H1 (cell line): Measurements from ENCODE around the gene TUBD1. TPM values are rescaled to one million over a fixed set of nuclear protein-coding genes. Genes with fewer than 3 reads are reported as not detected.

Source experiments
- CTCF ChIA-PET: fragments of 300-600 bp; sonication (Branson Sonifier 250); formaldehyde crosslinking; loops from one replicate; lab custom pipeline; 2021; ENCODE audit not compliant: partially characterized antibody; lab: Charles Lee
- POLR2A ChIA-PET: fragments of 300-600 bp; sonication (Branson Sonifier 250); formaldehyde crosslinking; loops from one replicate; lab custom pipeline; 2021; ENCODE audit warnings: inconsistent platforms; ENCODE audit not compliant: partially characterized antibody; lab: Charles Lee
- DNase-seq, 2 experiments: peaks; one replicate each; pipeline versions ENCODE4 v3.0.0 to v3.0.0-alpha.2; 2010 to 2022; ENCODE audit warnings: low spot score in 2 of 2, low read depth in 1 of 2, mixed read lengths in 1 of 2
- FAIRE-seq: peaks from 2 replicates; lab custom pipeline; 2011; peaks lifted over from hg19 to GRCh38; lab: Jason Lieb, UNC
- H2AFZ ChIP-seq: 2 replicates; pipeline ENCODE4 v1.8.1; 2012; ENCODE audit warnings: low read length, inconsistent platforms
- H2AK5ac ChIP-seq: 2 replicates; pipeline ENCODE4 v1.6.1; 2013; ENCODE audit warnings: low read depth, low read length
- H2BK120ac ChIP-seq: replicated peaks from 2 replicates; pipeline ENCODE3; 2013; ENCODE audit warnings: low read depth, low read length, inconsistent platforms
- H2BK12ac ChIP-seq: 2 replicates; pipeline ENCODE4 v1.6.1; 2013; ENCODE audit warnings: low read depth, low read length
- H2BK15ac ChIP-seq: 2 replicates; pipeline ENCODE4 v1.6.1; 2013; ENCODE audit warnings: low read length
- H2BK20ac ChIP-seq: 2 replicates; pipeline ENCODE4 v1.6.1; 2013; ENCODE audit warnings: low read length
- H2BK5ac ChIP-seq: 2 replicates; pipeline ENCODE4 v1.6.1; 2013; ENCODE audit warnings: low read depth, low read length
- H3K14ac ChIP-seq: 2 replicates; pipeline ENCODE4 v1.6.1; 2013; ENCODE audit warnings: inconsistent platforms; ENCODE audit not compliant: insufficient read length
- H3K18ac ChIP-seq: 2 replicates; pipeline ENCODE4 v1.6.1; 2013; ENCODE audit warnings: low read length; ENCODE audit errors: extremely low read depth
- H3K23ac ChIP-seq: 2 replicates; pipeline ENCODE4 v1.6.1; 2013; ENCODE audit warnings: inconsistent platforms; ENCODE audit not compliant: insufficient read length
- H3K23me2 ChIP-seq: 2 replicates; pipeline ENCODE4 v1.6.1; 2013; ENCODE audit warnings: low read depth, low read length
- H3K27ac ChIP-seq: 2 replicates; pipeline ENCODE4 v1.6.1; 2011; ENCODE audit warnings: low read depth, low read length, inconsistent platforms
- H3K27me3 ChIP-seq, 4 experiments: replicated peaks in 1 of 4; 1 replicate in 1 of 4; 2 replicates in 3 of 4; pipeline versions ENCODE4 v1.6.1 to v1.8.1; 2011 to 2013; ENCODE audit warnings: low read length in 3 of 4, mild to moderate bottlenecking in 3 of 4, inconsistent platforms in 2 of 4, mixed read lengths in 2 of 4, moderate library complexity in 1 of 4; ENCODE audit not compliant: control insufficient read depth in 3 of 4, insufficient read depth in 3 of 4; ENCODE audit errors: extremely low read depth in 1 of 4
- H3K36me3 ChIP-seq, 4 experiments: 2 replicates each; pipeline versions ENCODE4 v1.6.1 to v1.8.1; 2011 to 2013; ENCODE audit warnings: mild to moderate bottlenecking in 4 of 4, low read length in 3 of 4, moderate library complexity in 2 of 4, control low read depth in 1 of 4, inconsistent platforms in 1 of 4; ENCODE audit not compliant: insufficient read depth in 4 of 4, control insufficient read depth in 2 of 4
- H3K4ac ChIP-seq: replicated peaks from 2 replicates; pipeline ENCODE3; 2013; ENCODE audit warnings: low read length, low read depth, mixed read lengths, inconsistent platforms; ENCODE audit not compliant: insufficient read length
- H3K4me1 ChIP-seq, 4 experiments: replicated peaks in 1 of 4; 1 replicate in 1 of 4; 2 replicates in 3 of 4; pipeline versions ENCODE4 v1.6.1 to v1.8.1; 2011 to 2013; ENCODE audit warnings: low read length in 3 of 4, inconsistent platforms in 2 of 4, mixed read lengths in 1 of 4; ENCODE audit not compliant: insufficient read depth in 4 of 4, control insufficient read depth in 3 of 4
- H3K4me2 ChIP-seq, 2 experiments: 2 replicates each; pipeline versions ENCODE4 v1.6.1 to v1.8.1; 2011 to 2013; ENCODE audit warnings: low read depth in 2 of 2, low read length in 2 of 2, control low read depth in 1 of 2, inconsistent platforms in 1 of 2, mild to moderate bottlenecking in 1 of 2; ENCODE audit not compliant: insufficient read depth in 1 of 2
- H3K4me3 ChIP-seq, 4 experiments: fragments of 200-600, 300-600 bp in 1 of 4; sonication (generic), shearing (Covaris generic), sonication (Bioruptor Twin) in 1 of 4; 2 replicates each; pipeline versions ENCODE4 v1.5.1 to v1.8.1; 2011 to 2016; ENCODE audit warnings: low read length in 4 of 4, low read depth in 3 of 4, control low read depth in 2 of 4, inconsistent platforms in 2 of 4, mild to moderate bottlenecking in 2 of 4, mixed read lengths in 1 of 4, moderate library complexity in 1 of 4; ENCODE audit not compliant: insufficient read depth in 2 of 4; ENCODE audit errors: extremely low read depth in 1 of 4
- H3K56ac ChIP-seq: replicated peaks from 2 replicates; pipeline ENCODE3; 2013; ENCODE audit warnings: low read depth, mild to moderate bottlenecking, mixed read lengths, low read length, inconsistent platforms; ENCODE audit not compliant: insufficient read length
- H3K79me1 ChIP-seq: 2 replicates; pipeline ENCODE4 v1.6.1; 2013; ENCODE audit warnings: low read depth, low read length, control low read depth
- H3K79me2 ChIP-seq, 2 experiments: 2 replicates each; pipeline versions ENCODE4 v1.6.1 to v1.8.1; 2012 to 2013; ENCODE audit warnings: low read length in 2 of 2, mild to moderate bottlenecking in 2 of 2, inconsistent platforms in 1 of 2; ENCODE audit not compliant: insufficient read depth in 2 of 2, control insufficient read depth in 1 of 2
- H3K9ac ChIP-seq, 4 experiments: replicated peaks in 1 of 4; 1 replicate in 1 of 4; 2 replicates in 3 of 4; pipeline versions ENCODE4 v1.6.1 to v1.8.1; 2011 to 2013; ENCODE audit warnings: low read depth in 3 of 4, low read length in 3 of 4, control low read depth in 2 of 4, mild to moderate bottlenecking in 2 of 4, moderate library complexity in 2 of 4, inconsistent platforms in 1 of 4; ENCODE audit errors: extremely low read depth in 1 of 4
- H3K9me3 ChIP-seq, 2 experiments: 2 replicates each; pipeline versions ENCODE4 v1.6.1 to v1.8.1; 2012 to 2013; ENCODE audit warnings: mild to moderate bottlenecking in 2 of 2, moderate library complexity in 2 of 2, control low read depth in 1 of 2, inconsistent platforms in 1 of 2, low read depth in 1 of 2, low read length in 1 of 2, mixed read lengths in 1 of 2; ENCODE audit not compliant: insufficient read depth in 2 of 2
- H4K20me1 ChIP-seq, 2 experiments: replicated peaks in 1 of 2; 2 replicates each; pipeline versions ENCODE3 to v1.8.1; 2011 to 2013; ENCODE audit warnings: inconsistent platforms in 2 of 2, low read length in 2 of 2, mild to moderate bottlenecking in 1 of 2; ENCODE audit not compliant: insufficient read depth in 2 of 2, control insufficient read depth in 1 of 2
- H4K5ac ChIP-seq: 2 replicates; pipeline ENCODE4 v1.6.1; 2013; ENCODE audit warnings: low read length, low read depth, mixed read lengths, inconsistent platforms; ENCODE audit not compliant: insufficient read length
- H4K8ac ChIP-seq: 2 replicates; pipeline ENCODE4 v1.8.0; 2013; ENCODE audit warnings: mild to moderate bottlenecking, moderate library complexity, low read length, inconsistent platforms; ENCODE audit not compliant: insufficient read depth; ENCODE audit errors: extremely low read depth
- H4K91ac ChIP-seq: replicated peaks from 2 replicates; pipeline ENCODE3; 2013; ENCODE audit warnings: low read length, mixed read lengths, inconsistent platforms; ENCODE audit not compliant: insufficient read length
- ATF2 ChIP-seq: IDR thresholded peaks from 2 replicates; pipeline ENCODE4 v1.6.1; 2012; ENCODE audit warnings: low read length, inconsistent platforms
- E2F6 ChIP-seq: IDR thresholded peaks from 2 replicates; pipeline ENCODE4 v1.6.1; 2012; ENCODE audit warnings: inconsistent platforms
- JUN ChIP-seq: IDR thresholded peaks from 2 replicates; pipeline ENCODE4 v1.6.1; 2011; ENCODE audit warnings: low read depth, mild to moderate bottlenecking, improper control_type of control experiment, low read length
- NANOG ChIP-seq: IDR thresholded peaks from 2 replicates; pipeline ENCODE4 v1.6.1; 2011; ENCODE audit warnings: low read length, low read depth, mild to moderate bottlenecking, inconsistent platforms; ENCODE audit not compliant: insufficient read depth, poor library complexity, severe bottlenecking
- TCF12 ChIP-seq: IDR thresholded peaks from 2 replicates; pipeline ENCODE4 v1.6.1; 2011; ENCODE audit warnings: low read depth, mild to moderate bottlenecking, low read length
- WGBS, 2 experiments: shearing (Covaris generic) in 1 of 2; methylation state at CpG; one replicate each; pipeline versions ENCODE4 v1.1.6 to v1.1.7; 2013 to 2015; ENCODE audit warnings: low lambda C conversion rate in 2 of 2, mixed read lengths in 2 of 2, inconsistent platforms in 1 of 2, low coverage in 1 of 2, missing lambda C conversion rate in 1 of 2; ENCODE audit not compliant: insufficient replicate concordance in 2 of 2, insufficient coverage in 1 of 2, insufficient read length in 1 of 2; ENCODE audit errors: extremely low coverage in 1 of 2, missing lambda C conversion rate in 1 of 2; 5-methylcytosine and 5-hydroxymethylcytosine counted together
- polyA plus RNA-seq, 7 experiments: library from polyadenylated mRNA; depleted of rRNA in 3 of 7; stranded (reverse) in 5 of 7; unstranded in 2 of 7; fragments of >200 nt in 5 of 7; fragments of 200-250 nt in 2 of 7; gene quantifications; 1 replicate in 5 of 7; 2 replicates in 1 of 7; 4 replicates in 1 of 7; pipeline versions ENCODE4 v1.2.1 to v1.2.3, GENCODE V29; 2011 to 2013; ENCODE audit warnings: missing spikeins in 2 of 7, mixed read lengths in 2 of 7
- total RNA-seq: library from RNA; stranded (reverse); fragmentation: NEBNext Ultra II Directional; extraction: Animal tissue kit (Norgen Biotek cat#: 25700); gene quantifications from 2 replicates; pipeline ENCODE4 v1.2.1, GENCODE V29; 2021
- TF ChIP-seq, protein P1 (sequence below): IDR thresholded peaks from 2 replicates; pipeline ENCODE4 v1.6.1; 2011; ENCODE audit warnings: low read length, improper control_type of control experiment

The TUBD1 gene
- total and polyA plus RNA-seq, 2 of the 8 experiments (the other 6 are each of a cell fraction or from before 2014, with no cell fraction given) = 9.1 to 17.5 TPM

DNA sequence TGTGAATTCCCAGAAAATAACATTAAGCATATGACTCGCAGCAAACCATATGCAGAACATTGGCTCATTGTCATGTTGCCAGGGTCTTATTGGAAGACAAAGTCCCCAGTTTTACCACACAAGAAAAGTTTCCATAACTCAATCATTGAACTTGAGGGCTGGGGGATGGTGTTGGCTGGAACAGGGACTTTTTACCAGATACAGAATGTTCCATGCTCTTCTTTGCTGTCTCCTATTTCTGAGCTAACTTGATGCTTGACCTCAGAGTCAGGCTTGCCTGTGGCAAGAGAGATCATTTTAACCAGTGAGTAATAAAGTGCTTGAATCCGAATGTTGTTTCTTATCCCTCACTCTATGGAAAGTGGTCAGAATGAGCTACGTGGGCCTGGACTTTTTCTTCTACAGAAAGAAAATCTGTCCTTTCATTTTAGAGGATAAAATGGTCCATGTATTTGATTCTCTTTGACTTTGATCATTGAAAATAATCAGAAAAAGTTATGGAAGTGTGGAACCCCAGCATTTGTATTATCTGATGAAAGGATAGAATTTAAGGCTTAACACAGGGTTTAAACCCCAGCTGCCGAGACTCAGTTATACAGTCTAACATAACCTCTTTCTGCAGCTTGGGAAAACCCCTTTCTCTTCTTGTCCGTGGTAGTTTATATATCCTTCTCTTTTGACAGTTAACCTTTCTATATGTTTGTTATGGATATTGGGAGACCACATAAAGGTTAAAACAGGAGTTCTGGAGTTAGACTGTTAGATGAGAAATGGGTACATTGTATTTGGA, 67.0 kb downstream of the TUBD1 start:
- ChIA-PET CTCF (interaction anchor here (1.0 to 1.1 kb wide), 2 partner anchors 46 to 72 kb away, joined by 4 read pairs; no protein-coding TSS in a partner anchor), POLR2A (interaction anchor here (11.2 kb wide), 1 partner anchor 16 kb away, joined by 137 read pairs; no protein-coding TSS in a partner anchor)
- H3K27ac ChIP-seq = 0 out of 2 replicates have a peak overlapping the region, but pooled peaks have one; percentile 37
- H2AFZ ChIP-seq = no peak overlapping the region
- H2BK120ac ChIP-seq = no peak overlapping the region
- H4K8ac ChIP-seq = no peak overlapping the region
- H3K4me1 ChIP-seq = peaks cover 2 to 11% (median 10%) of the 10 kb centered on the region in 4 experiments; a peak in 5 of 7 replicates
- no peaks in the 10 kb centered on the region for H4K20me1 ChIP-seq
- no peaks in the 10 kb centered on the region for H3K9me3 ChIP-seq
- H3K9ac ChIP-seq = no peak overlapping the region
- H3K27me3 ChIP-seq = no peaks in the 10 kb centered on the region
- H3K79me1 ChIP-seq = no peaks in the 10 kb centered on the region
- H3K36me3 ChIP-seq = no peaks in the 10 kb centered on the region
- no peak overlapping the region for H3K4ac ChIP-seq
- H2BK15ac ChIP-seq = no peak overlapping the region
- 0 out of 4 replicates have a peak overlapping the region, but pooled peaks of 1 of the 2 experiments have one; percentile 0 for H3K4me2 ChIP-seq
- no peaks in the 10 kb centered on the region for H3K23me2 ChIP-seq
- H3K56ac ChIP-seq = no peak overlapping the region
- no peak overlapping the region for H2AK5ac ChIP-seq
- WGBS, 2 experiments = 81% methylated on average over 5 of the region's 5 CpGs; no CpG with 5 or more reads in 1 of the 2 experiments
- H4K91ac ChIP-seq = no peak overlapping the region
- no peak overlapping the region for H3K4me3 ChIP-seq
- no peak overlapping the region for H3K23ac ChIP-seq
- H3K79me2 ChIP-seq = no peaks in the 10 kb centered on the region
- FAIRE-seq (no peak), DNase-seq (no peak)
- no peak overlapping the region for H2BK12ac ChIP-seq
- H3K14ac ChIP-seq = no peak overlapping the region
- TF ChIP-seq ATF2 = no peak
- no peak for TF ChIP-seq TCF12
- TF ChIP-seq NANOG = no peak
- TF ChIP-seq JUN = no peak
- TF ChIP-seq, protein P1, sequence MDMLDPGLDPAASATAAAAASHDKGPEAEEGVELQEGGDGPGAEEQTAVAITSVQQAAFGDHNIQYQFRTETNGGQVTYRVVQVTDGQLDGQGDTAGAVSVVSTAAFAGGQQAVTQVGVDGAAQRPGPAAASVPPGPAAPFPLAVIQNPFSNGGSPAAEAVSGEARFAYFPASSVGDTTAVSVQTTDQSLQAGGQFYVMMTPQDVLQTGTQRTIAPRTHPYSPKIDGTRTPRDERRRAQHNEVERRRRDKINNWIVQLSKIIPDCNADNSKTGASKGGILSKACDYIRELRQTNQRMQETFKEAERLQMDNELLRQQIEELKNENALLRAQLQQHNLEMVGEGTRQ = no peak
- no peak for TF ChIP-seq E2F6
- peak overlapping the region; percentile 53; the same call in 1 of the 2 replicates for H2BK20ac ChIP-seq
- H4K5ac ChIP-seq = no peak overlapping the region
- no peak overlapping the region for H2BK5ac ChIP-seq
- no peak overlapping the region for H3K18ac ChIP-seq
